ENCODE measurements around the gene RRM2.

RRM2 gene

DNA sequence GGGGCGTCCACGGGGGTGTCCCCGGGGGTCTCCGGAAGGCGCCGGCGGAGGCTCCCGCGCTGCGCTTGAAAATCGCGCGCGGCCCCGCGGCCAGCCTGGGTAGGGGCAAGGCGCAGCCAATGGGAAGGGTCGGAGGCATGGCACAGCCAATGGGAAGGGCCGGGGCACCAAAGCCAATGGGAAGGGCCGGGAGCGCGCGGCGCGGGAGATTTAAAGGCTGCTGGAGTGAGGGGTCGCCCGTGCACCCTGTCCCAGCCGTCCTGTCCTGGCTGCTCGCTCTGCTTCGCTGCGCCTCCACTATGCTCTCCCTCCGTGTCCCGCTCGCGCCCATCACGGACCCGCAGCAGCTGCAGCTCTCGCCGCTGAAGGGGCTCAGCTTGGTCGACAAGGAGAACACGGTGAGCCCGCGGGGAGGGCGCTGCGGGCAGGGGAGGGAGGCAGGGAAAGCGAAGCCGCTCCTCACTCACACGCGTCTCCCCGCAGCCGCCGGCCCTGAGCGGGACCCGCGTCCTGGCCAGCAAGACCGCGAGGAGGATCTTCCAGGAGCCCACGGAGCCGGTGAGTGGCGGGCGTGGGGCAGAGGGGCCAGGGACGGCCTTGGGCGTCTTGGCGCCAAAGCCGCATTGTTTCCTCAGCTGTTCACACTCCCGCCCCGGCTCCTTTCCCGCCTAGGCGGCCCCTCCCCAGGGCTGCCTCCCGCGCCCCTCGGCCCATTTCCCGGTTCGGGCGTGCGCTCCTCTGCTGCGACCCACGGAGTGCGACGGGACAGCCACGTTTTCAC, at the start of gene RRM2:
RRM2 (plus strand) TSS at position 240 of the 781 bp plus-strand sequence; CDS start at position 300, 60 bp downstream.
- DNase-seq (ENCODE audit: low read depth in 2 of 2), result peak; percentile 93

DNA sequence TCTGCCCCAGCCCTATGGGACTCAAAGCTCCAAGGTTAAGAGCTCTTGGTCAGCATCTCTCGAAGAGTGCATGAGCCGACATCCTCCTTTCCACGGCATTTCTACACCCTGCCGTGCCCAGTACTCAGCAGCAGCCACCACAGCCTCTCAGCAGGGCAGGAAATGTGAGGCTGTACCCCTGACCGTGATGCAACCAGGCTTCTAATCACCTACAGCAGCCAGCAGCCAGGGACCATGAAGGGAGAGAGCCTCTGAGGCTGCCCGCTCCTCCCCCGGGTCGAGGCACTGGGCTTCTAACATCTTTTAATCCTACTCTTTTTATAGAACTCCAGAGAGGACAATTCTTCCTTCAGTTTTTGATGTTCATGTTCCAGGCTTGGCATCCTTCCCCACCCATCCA, 48.8 kb upstream of the RRM2 start:
- DNase-seq (ENCODE audit: low read depth in 2 of 2), result no peak

- DNase-seq (ENCODE audit: low read depth in 2 of 2), result no peak
Observed at GRCh38 chr2:10075101-10075500, 47.4 kb upstream of the RRM2 start.

DNA sequence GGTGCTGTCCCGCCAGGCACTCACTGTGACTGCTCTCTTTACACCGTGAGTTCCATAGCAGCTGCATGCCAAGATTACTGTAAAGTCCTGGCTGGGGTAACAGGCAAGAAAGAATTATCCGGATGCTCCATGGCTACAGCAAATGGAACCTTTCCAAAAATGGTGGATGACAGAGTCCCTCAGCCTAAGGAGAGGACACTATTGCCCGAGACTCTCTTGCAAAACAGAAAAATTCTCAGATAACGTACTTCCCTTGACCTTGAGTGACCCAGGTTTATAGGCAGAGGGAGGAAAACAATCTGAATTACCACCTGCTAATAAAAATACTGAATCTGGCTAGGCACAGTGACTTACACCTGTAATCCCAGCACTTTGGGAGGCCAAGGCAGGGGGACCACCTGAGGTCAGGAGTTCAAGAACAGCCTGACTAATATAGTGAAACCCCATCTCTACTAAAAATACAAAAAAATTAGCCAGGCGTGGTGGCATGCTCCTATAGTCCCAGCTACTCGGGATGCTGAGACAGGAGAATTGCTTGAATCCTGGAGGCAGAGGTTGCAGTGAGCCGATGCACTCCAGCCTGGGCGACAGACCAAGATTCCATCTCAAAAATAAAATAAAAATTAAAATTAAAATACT, 46.8 kb upstream of the RRM2 start:
- DNase-seq (ENCODE audit: low read depth in 2 of 2), result no peak

DNA sequence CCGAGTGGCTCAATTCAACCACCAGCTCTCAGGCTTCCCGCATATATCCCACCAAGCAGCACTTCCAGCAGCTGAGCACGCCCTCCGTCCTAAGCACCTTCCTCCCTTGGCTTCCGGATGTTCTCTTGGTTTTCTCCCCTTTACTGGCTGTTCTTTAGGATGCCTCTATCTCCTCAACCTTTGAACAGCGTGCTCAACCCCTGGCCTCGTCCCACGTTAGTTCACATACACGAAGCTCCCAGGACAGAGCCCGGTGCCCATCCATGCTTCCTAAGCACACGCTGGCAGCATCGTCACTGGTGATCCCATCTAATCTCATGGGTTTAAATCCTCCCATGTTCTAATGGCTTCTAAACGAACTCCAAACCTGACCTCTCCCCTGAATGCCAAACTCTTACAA, 46.0 kb upstream of the RRM2 start:
- DNase-seq (ENCODE audit: low read depth in 2 of 2), result no peak

- no peak for DNase-seq (ENCODE audit: low read depth in 2 of 2)
Observed at GRCh38 chr2:10076988-10077527, 45.5 kb upstream of the RRM2 start.

- no peak for DNase-seq (ENCODE audit: low read depth in 2 of 2)
Observed at GRCh38 chr2:10078001-10078400, 44.5 kb upstream of the RRM2 start.

- DNase-seq (ENCODE audit: low read depth in 2 of 2), result no peak
Observed at GRCh38 chr2:10078704-10079265, 43.8 kb upstream of the RRM2 start.

DNA sequence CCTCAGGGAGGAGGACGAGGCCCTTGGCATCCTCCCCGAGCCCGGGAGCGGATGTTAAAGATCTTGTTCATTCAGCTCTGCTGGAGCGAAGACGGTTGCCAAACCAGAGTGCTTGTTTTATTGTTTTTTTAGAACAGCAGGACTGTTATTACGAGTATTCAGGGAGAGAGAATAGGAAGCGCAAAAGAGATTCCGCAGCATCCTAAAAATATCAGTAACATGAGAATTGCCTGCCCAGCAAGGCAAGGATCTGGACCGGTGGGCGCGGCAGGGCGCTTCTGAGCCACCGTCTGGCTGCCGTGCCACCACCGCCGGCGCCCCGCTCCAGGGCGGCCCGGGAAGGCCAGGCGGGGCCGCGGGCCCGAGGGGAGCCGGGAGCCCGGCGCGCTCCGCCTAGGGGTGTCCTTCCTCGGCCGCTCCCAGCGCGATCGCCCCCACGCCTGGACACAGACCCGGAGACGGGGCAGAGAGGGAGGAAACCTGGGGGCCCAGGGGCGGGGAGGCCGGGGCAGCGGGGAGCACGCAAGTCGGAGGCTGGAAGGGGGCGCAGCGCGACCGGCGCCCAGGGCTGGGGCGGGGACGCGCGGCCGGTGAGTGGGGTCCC, 43.2 kb upstream of the RRM2 start:
- DNase-seq (ENCODE audit: low read depth in 2 of 2), result no peak

DNA sequence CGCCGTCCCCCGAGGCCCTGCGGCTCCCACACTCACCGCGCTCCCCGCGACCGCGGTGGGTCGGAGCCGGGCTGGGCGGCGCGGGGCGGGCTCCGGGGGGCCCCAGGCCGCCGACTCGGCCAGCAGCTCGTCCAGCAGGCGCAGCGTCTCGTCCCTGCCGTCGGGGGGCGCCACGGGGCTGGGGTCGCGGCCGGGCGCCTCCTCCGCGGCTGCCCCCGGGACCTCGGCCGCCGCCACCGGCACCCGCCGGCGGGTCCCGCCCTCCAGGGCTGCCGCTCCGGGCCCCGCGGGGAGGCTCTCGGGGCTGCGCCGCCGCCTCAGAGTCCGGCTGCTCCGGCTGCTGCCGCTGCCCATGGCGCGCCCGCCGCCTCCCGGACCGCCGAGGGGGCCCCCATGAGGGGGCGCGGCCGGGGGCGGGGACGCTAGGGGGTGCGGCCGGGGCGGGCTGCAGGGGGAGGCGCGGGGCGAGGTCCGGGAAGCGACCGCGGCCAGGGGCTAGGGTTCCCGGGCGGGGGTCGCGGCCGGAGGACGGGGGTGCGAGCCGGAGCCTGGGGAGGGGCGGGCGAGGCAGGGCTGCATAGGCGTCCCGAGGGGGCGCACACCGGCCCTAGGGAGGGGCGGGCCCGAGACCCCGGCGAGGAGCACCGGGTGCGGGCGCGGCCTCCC, 42.5 kb upstream of the RRM2 start, which contains the start of gene CYS1:
CYS1 (minus strand) TSS at position 542 of the 666 bp plus-strand sequence; CDS start at position 354, 188 bp downstream.
- DNase-seq (ENCODE audit: low read depth in 2 of 2), result no peak

DNA sequence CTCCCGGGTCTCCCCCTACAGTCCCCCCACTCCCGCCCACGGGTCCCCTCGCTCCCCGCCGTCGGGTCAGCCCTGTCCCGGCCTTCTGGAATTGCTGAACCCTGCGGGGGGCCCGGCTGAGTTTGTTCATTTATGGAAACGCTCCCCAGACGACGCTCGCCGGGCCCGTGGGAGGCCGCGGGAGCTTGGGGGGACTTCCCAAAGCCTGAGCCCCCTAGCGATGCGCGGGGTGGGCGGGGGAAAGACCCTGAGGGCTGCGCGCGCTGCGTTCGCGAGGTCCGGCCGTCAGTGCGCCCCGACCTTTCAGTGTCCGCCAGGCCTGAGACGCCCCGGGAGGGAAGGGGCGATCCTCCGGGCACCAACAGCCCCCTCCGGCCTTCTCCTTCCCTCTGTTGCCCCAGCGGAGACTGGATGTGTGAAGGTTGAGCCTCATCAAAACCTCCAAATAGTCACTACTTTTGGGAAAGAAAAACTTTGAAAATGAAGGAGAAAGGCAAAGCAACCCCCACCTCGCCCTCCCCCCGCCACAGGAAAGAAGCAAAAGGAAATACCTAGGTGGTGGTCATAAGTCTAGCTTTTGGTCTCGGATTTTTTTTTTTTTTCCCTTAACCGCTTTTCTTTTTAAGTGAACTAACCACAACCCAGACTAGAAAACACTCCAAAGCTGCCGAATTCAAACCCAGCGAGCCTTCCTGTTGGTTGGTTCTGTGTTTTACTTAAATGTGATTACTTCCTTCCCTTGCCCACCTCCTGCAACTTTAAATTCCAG, 41.8 kb upstream of the RRM2 start:
- DNase-seq (ENCODE audit: low read depth in 2 of 2), result no peak

DNA sequence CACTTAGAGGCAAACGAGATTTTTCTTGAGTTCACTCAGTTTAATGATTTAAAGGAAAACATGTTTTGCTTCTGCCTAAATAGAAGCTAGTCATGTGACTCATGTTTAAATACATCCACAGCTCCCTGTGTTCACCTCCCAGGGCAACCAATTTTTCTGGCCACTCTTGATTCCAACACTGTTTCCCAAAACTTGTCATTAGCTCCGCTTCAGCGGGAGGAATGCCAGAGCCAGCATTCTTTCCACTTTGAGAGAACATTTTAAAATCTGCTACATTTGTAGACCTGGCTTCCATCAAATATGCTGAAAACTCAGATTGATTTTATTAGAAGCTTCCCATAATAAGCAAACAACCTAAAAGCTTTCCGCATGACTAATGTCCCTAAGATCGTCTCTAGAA, 39.5 kb upstream of the RRM2 start:
- DNase-seq (ENCODE audit: low read depth in 2 of 2), result no peak

- DNase-seq (ENCODE audit: low read depth in 2 of 2), result no peak
Observed at GRCh38 chr2:10083692-10084211, 38.8 kb upstream of the RRM2 start.

- no peak for DNase-seq (ENCODE audit: low read depth in 2 of 2)
Observed at GRCh38 chr2:10084223-10084865, 38.2 kb upstream of the RRM2 start.

- DNase-seq (ENCODE audit: low read depth in 2 of 2), result no peak
Observed at GRCh38 chr2:10085043-10085667, 37.4 kb upstream of the RRM2 start.

- DNase-seq (ENCODE audit: low read depth in 2 of 2), result no peak
Observed at GRCh38 chr2:10085668-10086059, 36.9 kb upstream of the RRM2 start.

DNA sequence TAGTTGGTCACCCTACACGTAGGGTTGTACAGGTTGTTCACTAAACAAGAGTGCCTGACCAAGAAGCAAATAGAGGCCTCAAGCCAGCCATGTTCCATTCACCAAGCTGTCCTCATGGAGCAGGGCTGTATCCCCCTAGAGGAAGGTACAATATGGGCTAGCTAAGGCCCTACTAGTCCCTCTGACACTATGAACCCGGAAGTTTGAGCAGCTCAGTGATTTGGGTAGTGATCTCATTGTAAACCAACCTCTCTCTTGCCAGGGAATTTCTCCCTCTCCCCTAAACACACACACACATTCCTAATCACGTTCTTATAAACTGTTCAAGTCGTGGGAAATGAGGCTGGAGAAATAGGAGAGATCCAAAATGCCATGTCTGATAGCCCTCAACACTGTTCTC, 35.6 kb upstream of the RRM2 start:
- no peak for DNase-seq (ENCODE audit: low read depth in 2 of 2)

DNA sequence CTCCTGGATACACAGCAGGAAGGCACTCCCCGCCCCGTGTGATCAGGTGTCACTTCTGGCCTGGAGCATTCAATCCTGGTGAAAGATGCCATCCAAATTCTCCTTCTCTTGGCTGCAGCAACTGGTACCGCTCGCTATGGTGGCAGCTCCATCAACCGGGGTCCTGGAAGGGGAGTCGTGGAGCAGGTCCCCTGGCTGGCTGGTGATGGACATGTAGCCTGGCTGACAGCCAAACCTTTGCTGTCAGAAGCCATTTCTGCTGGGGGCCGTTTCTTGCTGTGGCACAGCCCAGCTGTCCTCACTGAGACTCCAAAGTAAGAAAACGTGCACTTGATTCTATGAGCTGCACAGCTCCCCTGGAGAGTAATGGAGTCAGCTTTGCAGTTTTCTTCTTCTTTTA, 35.2 kb upstream of the RRM2 start:
- no peak for DNase-seq (ENCODE audit: low read depth in 2 of 2)

- no peak for DNase-seq (ENCODE audit: low read depth in 2 of 2)
Observed at GRCh38 chr2:10089565-10090190, 32.9 kb upstream of the RRM2 start.
